Endothelial cell (in vitro differentiated cells): ENCODE measurements around the gene C5orf46. TPM values are rescaled to one million over a fixed set of nuclear protein-coding genes. Genes with fewer than 3 reads are reported as not detected.

Source experiments
- DNase-seq: peaks from one replicate; pipeline ENCODE4 v3.0.0; 2021; ENCODE audit warnings: low spot score
- H3K27ac Mint-ChIP-seq: one replicate; pipeline ENCODE4 v1.8.0; 2021; ENCODE audit warnings: mixed read lengths, inconsistent platforms; ENCODE audit not compliant: unreplicated experiment
- H3K27me3 Mint-ChIP-seq: one replicate; pipeline ENCODE4 v1.8.0; 2021; ENCODE audit warnings: mild to moderate bottlenecking, moderate library complexity, mixed read lengths, inconsistent platforms; ENCODE audit not compliant: unreplicated experiment
- H3K36me3 Mint-ChIP-seq: one replicate; pipeline ENCODE4 v1.8.0; 2021; ENCODE audit warnings: mild to moderate bottlenecking, low read depth, mixed read lengths, inconsistent platforms; ENCODE audit not compliant: unreplicated experiment
- H3K4me1 Mint-ChIP-seq: one replicate; pipeline ENCODE4 v1.8.0; 2021; ENCODE audit warnings: mild to moderate bottlenecking, mixed read lengths, inconsistent platforms; ENCODE audit not compliant: unreplicated experiment
- H3K4me3 Mint-ChIP-seq: one replicate; pipeline ENCODE4 v1.8.0; 2021; ENCODE audit warnings: mild to moderate bottlenecking, mixed read lengths, inconsistent platforms; ENCODE audit not compliant: unreplicated experiment
- H3K9me3 Mint-ChIP-seq: one replicate; pipeline ENCODE4 v1.8.0; 2021; ENCODE audit warnings: mixed read lengths, inconsistent platforms; ENCODE audit not compliant: unreplicated experiment
- CTCF ChIP-seq: fragments of 200-600 bp; sonication (generic); IDR thresholded peaks from one replicate; pipeline ENCODE4 v1.5.0; 2021; ENCODE audit warnings: antibody characterized with exemption; ENCODE audit not compliant: unreplicated experiment
- total RNA-seq: library from RNA; stranded (reverse); fragmentation: NEBNext Ultra II Directional; extraction: Animal tissue kit (Norgen Biotek cat#: 25700); gene quantifications from one replicate; pipeline ENCODE4 v1.2.1, GENCODE V29; 2021; ENCODE audit not compliant: unreplicated experiment

The C5orf46 gene
- total RNA-seq, 1 donor from 2014 or later: not detected

GRCh38 chr5:147887026-147887627 lies 19.2 kb downstream of the C5orf46 start:
- DNase-seq: peak; percentile 28
- TF ChIP-seq CTCF: peak; percentile 53

GRCh38 chr5:147882586-147883313 lies 23.6 kb downstream of the C5orf46 start:
- no peak for DNase-seq
- no peaks in the 10 kb centered on the region for H3K27me3 Mint-ChIP-seq

More at GRCh38 chr5:147887026-147887627, 19.2 kb downstream of the C5orf46 start:
- Mint-ChIP-seq H3K4me1 (peaks cover 11% of the 10 kb centered on the region), H3K4me3 (no peak overlapping the region), H3K9me3 (no peaks in the 10 kb centered on the region), H3K27ac (no peak overlapping the region), H3K27me3 (no peaks in the 10 kb centered on the region), H3K36me3 (no peaks in the 10 kb centered on the region)

GRCh38 chr5:147880487-147880886 lies 25.9 kb downstream of the C5orf46 start:
- no peak for DNase-seq
- H3K4me1 Mint-ChIP-seq: peaks cover 11% of the 10 kb centered on the region
- TF ChIP-seq CTCF: no peak
- no peaks in the 10 kb centered on the region for H3K9me3 Mint-ChIP-seq
- H3K4me3 Mint-ChIP-seq: no peak overlapping the region
- no peak overlapping the region for H3K27ac Mint-ChIP-seq
- H3K36me3 Mint-ChIP-seq: no peaks in the 10 kb centered on the region
- H3K27me3 Mint-ChIP-seq: no peaks in the 10 kb centered on the region

More at GRCh38 chr5:147882586-147883313, 23.6 kb downstream of the C5orf46 start:
- H3K4me3 Mint-ChIP-seq: no peak overlapping the region
- TF ChIP-seq CTCF: no peak
- H3K4me1 Mint-ChIP-seq: peaks cover 11% of the 10 kb centered on the region
- H3K9me3 Mint-ChIP-seq: no peaks in the 10 kb centered on the region
- H3K36me3 Mint-ChIP-seq: no peaks in the 10 kb centered on the region
- no peak overlapping the region for H3K27ac Mint-ChIP-seq

- no peaks in the 10 kb centered on the region for H3K9me3 Mint-ChIP-seq
- no peaks in the 10 kb centered on the region for H3K27me3 Mint-ChIP-seq
- H3K36me3 Mint-ChIP-seq: no peaks in the 10 kb centered on the region
- peaks cover 11% of the 10 kb centered on the region for H3K4me1 Mint-ChIP-seq
- TF ChIP-seq CTCF: peak; percentile 33
- no peak for DNase-seq
- no peak overlapping the region for H3K4me3 Mint-ChIP-seq
- no peak overlapping the region for H3K27ac Mint-ChIP-seq
Observed at GRCh38 chr5:147879784-147880183, 26.6 kb downstream of the C5orf46 start.
